Kidney epithelial cell (primary cell): ENCODE measurements around the gene CCNI. TPM values are rescaled to one million over a fixed set of nuclear protein-coding genes. Genes with fewer than 3 reads are reported as not detected.

Source experiments
- DNase-seq: peaks from one replicate; pipeline ENCODE4 v3.0.0-alpha.2; 2010; ENCODE audit warnings: low read depth
- H3K27me3 ChIP-seq: 2 replicates; pipeline ENCODE4 v1.6.0; 2011; ENCODE audit warnings: low read length; ENCODE audit not compliant: control insufficient read depth, insufficient read depth
- H3K36me3 ChIP-seq: 2 replicates; pipeline ENCODE4 v1.5.1; 2011; ENCODE audit warnings: low read length; ENCODE audit not compliant: control insufficient read depth, insufficient read depth
- H3K4me3 ChIP-seq: 2 replicates; pipeline ENCODE4 v1.5.1; 2011; ENCODE audit warnings: low read depth, mild to moderate bottlenecking, control low read depth, low read length
- CTCF ChIP-seq: IDR thresholded peaks from 2 replicates; pipeline ENCODE4 v1.5.1; 2011; ENCODE audit warnings: mild to moderate bottlenecking, moderate library complexity, low read length, control low read depth, inconsistent platforms; ENCODE audit not compliant: insufficient read depth, poor library complexity, severe bottlenecking
- total RNA-seq: library from RNA; depleted of rRNA; stranded (reverse); fragments of >200 nt; gene quantifications from 2 replicates; pipeline ENCODE4 v1.2.3, GENCODE V29; 2015

Gene CCNI, protein sequence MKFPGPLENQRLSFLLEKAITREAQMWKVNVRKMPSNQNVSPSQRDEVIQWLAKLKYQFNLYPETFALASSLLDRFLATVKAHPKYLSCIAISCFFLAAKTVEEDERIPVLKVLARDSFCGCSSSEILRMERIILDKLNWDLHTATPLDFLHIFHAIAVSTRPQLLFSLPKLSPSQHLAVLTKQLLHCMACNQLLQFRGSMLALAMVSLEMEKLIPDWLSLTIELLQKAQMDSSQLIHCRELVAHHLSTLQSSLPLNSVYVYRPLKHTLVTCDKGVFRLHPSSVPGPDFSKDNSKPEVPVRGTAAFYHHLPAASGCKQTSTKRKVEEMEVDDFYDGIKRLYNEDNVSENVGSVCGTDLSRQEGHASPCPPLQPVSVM
- 388 and 406 TPM in 2 replicates for total RNA-seq

DNA sequence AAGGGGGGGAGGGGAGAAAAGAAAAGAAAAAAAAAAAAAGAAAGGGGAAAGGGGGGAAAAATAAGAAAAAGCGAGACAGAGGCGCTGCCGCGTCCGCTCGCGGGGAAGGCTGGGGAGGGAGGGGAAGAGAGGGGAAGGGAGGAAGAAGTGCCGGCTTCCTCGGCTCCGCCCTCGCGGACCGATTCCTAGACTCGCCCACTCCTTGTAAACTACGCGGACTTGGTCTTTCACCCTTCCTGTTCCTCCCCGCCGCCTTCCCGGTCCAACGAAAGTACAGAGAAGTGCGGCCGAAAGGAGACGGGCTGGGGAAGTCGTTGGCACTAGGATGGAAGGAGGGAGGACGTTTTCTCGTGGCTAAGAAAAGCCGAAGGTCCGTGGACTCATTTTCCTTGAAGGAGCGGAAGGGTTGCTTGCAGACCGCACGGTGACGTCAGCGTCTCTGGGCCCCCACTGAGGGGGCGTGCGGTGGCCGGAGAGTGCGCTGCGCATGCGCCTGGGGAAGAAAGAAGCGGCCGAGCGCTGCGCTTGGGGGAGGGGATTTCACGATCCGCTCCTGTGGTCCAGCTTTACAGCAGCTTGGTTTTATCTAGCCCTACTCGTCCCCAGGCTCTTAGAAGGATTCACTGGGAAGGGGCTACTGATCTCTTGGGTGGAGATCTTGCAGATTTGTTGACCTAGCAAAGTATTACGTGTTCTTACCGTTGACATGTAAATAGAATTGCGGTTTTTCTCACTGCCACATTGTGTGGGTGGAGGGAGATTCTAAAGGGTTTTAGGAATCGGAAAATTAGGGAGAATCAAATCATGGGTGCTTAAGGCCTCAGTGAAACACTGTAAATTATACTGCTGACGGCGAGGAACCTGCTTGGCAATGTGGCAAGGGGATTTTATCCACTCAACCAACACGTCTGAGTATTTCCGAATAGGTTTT, at the start of gene CCNI:
TSS of gene CCNI (minus strand) at position 121 of the 931 bp plus-strand sequence. CDS start 9,627 bp downstream, outside the sequence.
- TF ChIP-seq CTCF = no peak
- Histone ChIP-seq H3K36me3 (no peaks in the 10 kb centered on the region), H3K27me3 (no peaks in the 10 kb centered on the region), H3K4me3 (peak within 1 kb of the TSS; percentile 95)
- peak; percentile 81 for DNase-seq

- H3K27me3 ChIP-seq = no peaks in the 10 kb centered on the region
- H3K4me3 ChIP-seq = no peak overlapping the region
- DNase-seq = no peak
- no peaks in the 10 kb centered on the region for H3K36me3 ChIP-seq
- no peak for TF ChIP-seq CTCF
These were observed 48.8 kb upstream of the CCNI start for GRCh38 chr4:77124576-77124975.

- H3K36me3 ChIP-seq = no peaks in the 10 kb centered on the region
- no peak overlapping the region for H3K4me3 ChIP-seq
- no peak for DNase-seq
- TF ChIP-seq CTCF = no peak
- H3K27me3 ChIP-seq = no peaks in the 10 kb centered on the region
These were observed 47.6 kb upstream of the CCNI start for GRCh38 chr4:77123411-77123810.

- Histone ChIP-seq H3K36me3 (no peaks in the 10 kb centered on the region), H3K27me3 (no peaks in the 10 kb centered on the region), H3K4me3 (no peak overlapping the region)
- no peak for TF ChIP-seq CTCF
- DNase-seq = no peak
These were observed 46.9 kb upstream of the CCNI start for GRCh38 chr4:77122656-77123055.

GRCh38 chr4:77121736-77122240, 46.0 kb upstream of the CCNI start:
- TF ChIP-seq CTCF = no peak
- no peaks in the 10 kb centered on the region for H3K36me3 ChIP-seq

More at GRCh38 chr4:77121736-77122240, 46.0 kb upstream of the CCNI start:
- Histone ChIP-seq H3K27me3 (no peaks in the 10 kb centered on the region), H3K4me3 (no peak overlapping the region)
- DNase-seq = no peak
